ENCODE data around the gene URB1.

- no peak for TF ChIP-seq CTCF (optimal IDR thresholded peaks at IDR 0.05 in 1 of 3, IDR thresholded peaks at IDR 0.05 in 1 of 3, conservative IDR thresholded peaks at IDR 0.05 in 1 of 3; ENCODE audit: extremely low read depth in 1 of 3, insufficient read depth in 2 of 3, low read length in 3 of 3)
- TF ChIP-seq EZH2 (IDR thresholded peaks at IDR 0.05; ENCODE audit: low read length) = no peak
Measured at GRCh38 chr21:32372755-32373154, 20.1 kb downstream of the URB1 start.

Measured in keratinocyte (primary cell).